HCT116 (cell line): Measurements from ENCODE around the gene CRHR1. TPM values are rescaled to one million over a fixed set of nuclear protein-coding genes. Genes with fewer than 3 reads are reported as not detected.

Experiments used
- ATAC-seq: fragments of 200-7000 bp; cut with Tn5 transposase; 2 replicates; pipeline ENCODE4 v1.9.1; 2020; ENCODE audit warnings: mild to moderate bottlenecking, moderate library complexity
- BruUV-seq: library from RNA; stranded (reverse); fragments of 400-500 nt; replicated peaks from 2 replicates; lab custom pipeline; 2021; lab: Mats Ljungman, UMichigan
- CTCF ChIA-PET: fragments of 300-600 bp; sonication (Branson Sonifier 250); formaldehyde crosslinking; loops from one replicate; lab custom pipeline; 2021; ENCODE audit warnings: antibody characterized with exemption; lab: Charles Lee
- POLR2A ChIA-PET: fragments of 300-600, 350-600 bp; sonication (Branson Sonifier 250); formaldehyde crosslinking; loops from one replicate; lab custom pipeline; 2021; ENCODE audit warnings: antibody characterized with exemption; lab: Charles Lee
- RAD21 ChIA-PET, 2 experiments: fragments of 300-600 bp; sonication (Branson Sonifier 250); formaldehyde crosslinking; loops; one replicate each; lab custom pipeline; 2023; ENCODE audit warnings: low total read pairs in 2 of 2; ENCODE audit not compliant: uncharacterized antibody in 2 of 2, unreplicated experiment in 2 of 2, low non-redundant PET in 1 of 2; lab: Charles Lee
- DNase-seq: peaks from one replicate; pipeline ENCODE4 v3.0.0-alpha.2; 2010; ENCODE audit warnings: low read depth, low spot score
- H2AFZ ChIP-seq: fragments of 200-600 bp; shearing (Covaris generic), sonication (generic); 2 replicates; pipeline ENCODE4 v1.6.1; 2017; ENCODE audit warnings: low read depth, mixed run types, mixed read lengths, antibody characterized with exemption, low read length; ENCODE audit not compliant: poor library complexity, severe bottlenecking
- H3K27ac ChIP-seq: 2 replicates; pipeline ENCODE4 v1.5.1; 2012; ENCODE audit warnings: low read depth, low read length
- H3K27me3 ChIP-seq: fragments of 200-600 bp; sonication (generic); 2 replicates; pipeline ENCODE4 v1.6.1; 2016; ENCODE audit warnings: mixed run types, low read length, mixed read lengths; ENCODE audit not compliant: insufficient read depth
- H3K36me3 ChIP-seq, 2 experiments: fragments of 200-500 bp in 1 of 2; fragments of 200-600 bp in 1 of 2; sonication (Bioruptor generic) in 1 of 2; sonication (generic) in 1 of 2; 2 replicates each; pipeline versions ENCODE4 v1.5.1 to v1.6.1; 2014 to 2016; ENCODE audit warnings: low read length in 2 of 2, inconsistent platforms in 1 of 2, mixed read lengths in 1 of 2, mixed run types in 1 of 2; ENCODE audit not compliant: insufficient read depth in 2 of 2, control insufficient read depth in 1 of 2
- H3K4me1 ChIP-seq, 2 experiments: fragments of 200-600 bp in 1 of 2; sonication (generic) in 1 of 2; 2 replicates each; pipeline versions ENCODE4 v1.5.1 to v1.6.1; 2012 to 2017; ENCODE audit warnings: low read length in 2 of 2, inconsistent platforms in 1 of 2, mild to moderate bottlenecking in 1 of 2, mixed read lengths in 1 of 2, mixed run types in 1 of 2, moderate library complexity in 1 of 2; ENCODE audit not compliant: insufficient read depth in 2 of 2, control insufficient read depth in 1 of 2
- H3K4me2 ChIP-seq: fragments of 200-600 bp; sonication (generic); 2 replicates; pipeline ENCODE4 v1.6.1; 2017; ENCODE audit warnings: mixed run types, low read length, mixed read lengths
- H3K4me3 ChIP-seq, 2 experiments: fragments of 200-600 bp in 1 of 2; sonication (generic) in 1 of 2; replicated peaks in 1 of 2; 2 replicates each; pipeline ENCODE4 v1.5.1; 2011 to 2016; ENCODE audit warnings: low read length in 2 of 2, control low read depth in 1 of 2, low read depth in 1 of 2, mild to moderate bottlenecking in 1 of 2, mixed read lengths in 1 of 2, mixed run types in 1 of 2
- H3K79me2 ChIP-seq: fragments of 200-600 bp; sonication (generic); 2 replicates; pipeline ENCODE4 v1.6.1; 2017; ENCODE audit warnings: mild to moderate bottlenecking, mixed run types, low read length, moderate library complexity, mixed read lengths; ENCODE audit not compliant: insufficient read depth
- H3K9ac ChIP-seq: fragments of 200-600 bp; sonication (generic); 2 replicates; pipeline ENCODE4 v1.6.1; 2016; ENCODE audit warnings: low read length, mixed read lengths
- H3K9me2 ChIP-seq: fragments of 200-600 bp; sonication (generic), shearing (Covaris generic); 2 replicates; pipeline ENCODE4 v1.6.1; 2017; ENCODE audit warnings: mixed run types, mild to moderate bottlenecking, moderate library complexity; ENCODE audit not compliant: insufficient read depth
- H3K9me3 ChIP-seq, 2 experiments: fragments of 200-500 bp in 1 of 2; fragments of 200-600 bp in 1 of 2; sonication (Bioruptor generic) in 1 of 2; sonication (generic) in 1 of 2; 2 replicates each; pipeline ENCODE4 v1.6.1; 2014 to 2017; ENCODE audit warnings: low read length in 2 of 2, mixed read lengths in 2 of 2, inconsistent platforms in 1 of 2, low read depth in 1 of 2, mild to moderate bottlenecking in 1 of 2, mixed run types in 1 of 2, moderate library complexity in 1 of 2; ENCODE audit not compliant: control insufficient read depth in 1 of 2, insufficient read depth in 1 of 2
- H4K20me1 ChIP-seq: fragments of 200-600 bp; sonication (generic), shearing (Covaris generic); 2 replicates; pipeline ENCODE4 v1.6.1; 2017; ENCODE audit warnings: mixed run types, mild to moderate bottlenecking, moderate library complexity; ENCODE audit not compliant: insufficient read depth
- CBX3 ChIP-seq: IDR thresholded peaks from 2 replicates; pipeline ENCODE4 v1.6.1; 2012; ENCODE audit warnings: low read depth
- CEBPB ChIP-seq: IDR thresholded peaks from 2 replicates; pipeline ENCODE4 v1.6.1; 2012; ENCODE audit warnings: low read depth
- FOSL1 ChIP-seq: IDR thresholded peaks from 2 replicates; pipeline ENCODE4 v1.6.1; 2012; ENCODE audit warnings: low read depth
- JUND ChIP-seq: IDR thresholded peaks from 2 replicates; pipeline ENCODE4 v1.6.1; 2012
- POLR2AphosphoS5 ChIP-seq: IDR thresholded peaks from 2 replicates; pipeline ENCODE4 v1.6.1; 2011; ENCODE audit warnings: mild to moderate bottlenecking, low read depth, low read length, moderate library complexity
- RAD21 ChIP-seq: IDR thresholded peaks from 2 replicates; pipeline ENCODE4 v1.6.1; 2012; ENCODE audit warnings: low read depth, mild to moderate bottlenecking
- REST ChIP-seq: IDR thresholded peaks from 2 replicates; pipeline ENCODE4 v1.6.1; 2012; ENCODE audit warnings: low read depth
- SP1 ChIP-seq: IDR thresholded peaks from 2 replicates; pipeline ENCODE4 v1.6.1; 2012; ENCODE audit warnings: low read depth
- SRF ChIP-seq: IDR thresholded peaks from 2 replicates; pipeline ENCODE4 v1.6.1; 2012; ENCODE audit warnings: low read depth
- TCF7L2 ChIP-seq: IDR thresholded peaks from 2 replicates; pipeline ENCODE4 v1.7.0; 2011; ENCODE audit warnings: borderline replicate concordance, inconsistent platforms; ENCODE audit not compliant: insufficient read depth, insufficient read length; ENCODE audit errors: extremely low read depth
- YY1 ChIP-seq: IDR thresholded peaks from 2 replicates; pipeline ENCODE4 v1.6.1; 2011; ENCODE audit warnings: low read length, low read depth, moderate library complexity, mild to moderate bottlenecking; ENCODE audit not compliant: insufficient replicate concordance; ENCODE audit errors: extremely low read depth
- ZFX ChIP-seq: fragments of 450-650 bp; IDR thresholded peaks from 2 replicates; pipeline ENCODE4 v1.6.1; 2017
- intact Hi-C: fragments of 100-400 bp; cut with micrococcal nuclease; formaldehyde crosslinking; loops from 2 replicates; pipeline ENCODE4 v1.10.0; 2022
- total RNA-seq: library from RNA; stranded (reverse); gene quantifications from one replicate; pipeline ENCODE4 v1.2.1, GENCODE V29; 2021; ENCODE audit not compliant: unreplicated experiment
- TF ChIP-seq, protein P1 (sequence below): IDR thresholded peaks from 2 replicates; pipeline ENCODE4 v1.6.1; 2012
- TF ChIP-seq, protein P2 (sequence below): IDR thresholded peaks from 2 replicates; pipeline ENCODE4 v1.6.1; 2012
- TF ChIP-seq, protein P3 (sequence below), 3 experiments: fragments of 200-600 bp in 1 of 3; sonication (generic) in 1 of 3; IDR thresholded peaks in 2 of 3; conservative IDR thresholded peaks in 1 of 3; 2 replicates each; pipeline ENCODE4 v1.5.1; 2012 to 2017; ENCODE audit warnings: low read depth in 2 of 3, low read length in 2 of 3, antibody characterized with exemption in 1 of 3, borderline replicate concordance in 1 of 3, control low read depth in 1 of 3, mild to moderate bottlenecking in 1 of 3, mixed read lengths in 1 of 3, mixed run types in 1 of 3, moderate library complexity in 1 of 3; ENCODE audit not compliant: insufficient read depth in 1 of 3

CRHR1 gene
- total RNA-seq, 1 experiment from 2014 or later: 0.12 TPM

DNA sequence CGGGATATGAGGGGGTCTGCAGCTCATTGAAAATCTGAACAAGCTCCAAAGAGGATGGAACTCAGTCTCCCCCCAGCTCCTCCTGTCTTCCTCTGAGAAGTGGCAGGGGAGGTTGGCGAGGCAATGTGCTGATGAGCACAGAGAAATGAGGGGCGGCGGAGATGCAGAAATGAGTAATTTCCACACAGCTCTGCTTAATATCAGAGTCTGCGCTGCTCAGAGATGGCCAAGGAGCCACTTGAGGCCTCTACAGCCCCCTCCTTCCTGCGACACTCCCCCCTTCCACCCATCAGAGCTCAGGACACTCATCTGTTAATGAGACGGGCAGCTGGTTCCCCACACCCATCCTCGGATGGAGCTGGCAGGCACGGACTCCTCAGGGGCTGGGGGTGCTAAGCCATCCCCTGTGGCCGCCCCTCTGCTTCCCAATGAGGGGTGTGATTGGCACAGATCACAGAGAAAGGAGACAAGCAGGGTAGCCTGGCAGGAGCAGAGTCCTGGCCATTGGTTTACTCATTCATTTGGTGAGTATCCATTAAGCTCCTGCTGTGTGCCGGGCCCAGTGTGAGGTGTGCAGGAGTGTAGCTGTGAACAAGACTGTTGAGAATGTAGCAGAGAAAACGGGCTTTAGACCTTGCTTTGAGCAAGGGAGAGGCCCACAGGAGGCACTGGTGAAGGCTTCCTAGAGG is 12.7 kb upstream of the CRHR1 start:
- Histone ChIP-seq H3K4me1 (peaks cover 3 to 7% of the 10 kb centered on the region in 2 experiments; a peak in 2 of 4 replicates), H3K9me2 (no peaks in the 10 kb centered on the region), H3K4me2 (no peak overlapping the region), H3K27me3 (no peaks in the 10 kb centered on the region; the same call in 1 of the 2 replicates), H3K79me2 (no peaks in the 10 kb centered on the region), H3K9ac (no peak overlapping the region), H3K4me3 (no peak overlapping the region), H3K36me3 (no peaks in the 10 kb centered on the region), H2AFZ (no peak overlapping the region), H3K27ac (no peak overlapping the region), H4K20me1 (no peaks in the 10 kb centered on the region), H3K9me3 (no peaks in the 10 kb centered on the region)
- no peak for ATAC-seq
- POLR2A ChIA-PET: no interaction called here
- CTCF ChIA-PET: no interaction called here
- RAD21 ChIA-PET: no interaction called here
- intact Hi-C loops: no loop called here
- DNase-seq: no peak
- no TSS peak for BruUV-seq
- TF ChIP-seq CBX3: no peak
- no peak for TF ChIP-seq ZFX
- TF ChIP-seq FOSL1: no peak
- no peak for TF ChIP-seq YY1
- no peak for TF ChIP-seq TCF7L2
- no peak for TF ChIP-seq JUND
- no peak for TF ChIP-seq POLR2AphosphoS5
- TF ChIP-seq SP1: no peak

GRCh38 chr17:45775148-45775547 is 9.0 kb upstream of the CRHR1 start:
- Histone ChIP-seq H3K9me2 (no peaks in the 10 kb centered on the region), H2AFZ (no peak overlapping the region), H3K27me3 (peaks cover 13% of the 10 kb centered on the region; the same call in 1 of the 2 replicates), H3K9me3 (no peaks in the 10 kb centered on the region), H3K4me1 (peaks cover 3 to 7% of the 10 kb centered on the region in 2 experiments; a peak in 2 of 4 replicates), H3K4me3 (no peak overlapping the region), H3K4me2 (no peak overlapping the region), H3K36me3 (no peaks in the 10 kb centered on the region), H4K20me1 (no peaks in the 10 kb centered on the region), H3K9ac (no peak overlapping the region), H3K27ac (no peak overlapping the region), H3K79me2 (no peaks in the 10 kb centered on the region)
- ChIA-PET RAD21 (no interaction called here), POLR2A (no interaction called here), CTCF (no interaction called here)
- intact Hi-C loops: no loop called here
- DNase-seq: no peak
- ATAC-seq: no peak; the same call in 1 of the 2 replicates
- no TSS peak for BruUV-seq
- TF ChIP-seq, protein P1, sequence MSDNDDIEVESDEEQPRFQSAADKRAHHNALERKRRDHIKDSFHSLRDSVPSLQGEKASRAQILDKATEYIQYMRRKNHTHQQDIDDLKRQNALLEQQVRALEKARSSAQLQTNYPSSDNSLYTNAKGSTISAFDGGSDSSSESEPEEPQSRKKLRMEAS: no peak
- TF ChIP-seq SP1 (no peak), TCF7L2 (no peak), SRF (no peak), CEBPB (no peak), RAD21 (no peak), CBX3 (no peak), REST (no peak)
- TF ChIP-seq, protein P2, sequence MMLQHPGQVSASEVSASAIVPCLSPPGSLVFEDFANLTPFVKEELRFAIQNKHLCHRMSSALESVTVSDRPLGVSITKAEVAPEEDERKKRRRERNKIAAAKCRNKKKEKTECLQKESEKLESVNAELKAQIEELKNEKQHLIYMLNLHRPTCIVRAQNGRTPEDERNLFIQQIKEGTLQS: no peak
- TF ChIP-seq, protein P3, sequence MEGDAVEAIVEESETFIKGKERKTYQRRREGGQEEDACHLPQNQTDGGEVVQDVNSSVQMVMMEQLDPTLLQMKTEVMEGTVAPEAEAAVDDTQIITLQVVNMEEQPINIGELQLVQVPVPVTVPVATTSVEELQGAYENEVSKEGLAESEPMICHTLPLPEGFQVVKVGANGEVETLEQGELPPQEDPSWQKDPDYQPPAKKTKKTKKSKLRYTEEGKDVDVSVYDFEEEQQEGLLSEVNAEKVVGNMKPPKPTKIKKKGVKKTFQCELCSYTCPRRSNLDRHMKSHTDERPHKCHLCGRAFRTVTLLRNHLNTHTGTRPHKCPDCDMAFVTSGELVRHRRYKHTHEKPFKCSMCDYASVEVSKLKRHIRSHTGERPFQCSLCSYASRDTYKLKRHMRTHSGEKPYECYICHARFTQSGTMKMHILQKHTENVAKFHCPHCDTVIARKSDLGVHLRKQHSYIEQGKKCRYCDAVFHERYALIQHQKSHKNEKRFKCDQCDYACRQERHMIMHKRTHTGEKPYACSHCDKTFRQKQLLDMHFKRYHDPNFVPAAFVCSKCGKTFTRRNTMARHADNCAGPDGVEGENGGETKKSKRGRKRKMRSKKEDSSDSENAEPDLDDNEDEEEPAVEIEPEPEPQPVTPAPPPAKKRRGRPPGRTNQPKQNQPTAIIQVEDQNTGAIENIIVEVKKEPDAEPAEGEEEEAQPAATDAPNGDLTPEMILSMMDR (IDR thresholded peaks at IDR 0.05 in 2 of 3, conservative IDR thresholded peaks at IDR 0.05 in 1 of 3; ENCODE audit: borderline replicate concordance in 1 of 3, insufficient read depth in 1 of 3, low read depth in 2 of 3, low read length in 2 of 3): no peak
